Measurements from ENCODE around the gene IL37.

The IL37 gene

GRCh38 chr2:112946086-112946485 is 35.1 kb downstream of the IL37 start:
- TF ChIP-seq CTCF (IDR thresholded peaks at IDR 0.05; ENCODE audit: low read depth, low read length) (no peak), MYC (IDR thresholded peaks at IDR 0.05; ENCODE audit: low read depth, low read length) (no peak), POLR2A (IDR thresholded peaks at IDR 0.05; ENCODE audit: extremely low read depth, insufficient read length) (no peak), MAX (IDR thresholded peaks at IDR 0.05; ENCODE audit: low read depth, low read length) (no peak)
- H3K4me3 ChIP-seq (ENCODE audit: low read depth, low read length), result no peak overlapping the region

GRCh38 chr2:112947374-112947773 is 36.4 kb downstream of the IL37 start:
- H3K4me3 ChIP-seq (ENCODE audit: low read depth, low read length), result no peak overlapping the region
- TF ChIP-seq POLR2A (IDR thresholded peaks at IDR 0.05; ENCODE audit: extremely low read depth, insufficient read length), result no peak
- no peak for TF ChIP-seq MAX (IDR thresholded peaks at IDR 0.05; ENCODE audit: low read depth, low read length)
- no peak for TF ChIP-seq MYC (IDR thresholded peaks at IDR 0.05; ENCODE audit: low read depth, low read length)
- TF ChIP-seq CTCF (IDR thresholded peaks at IDR 0.05; ENCODE audit: low read depth, low read length), result no peak
- no peak for DNase-seq (ENCODE audit: low read depth)

More at GRCh38 chr2:112946086-112946485, 35.1 kb downstream of the IL37 start:
- DNase-seq (ENCODE audit: low read depth), result no peak

- no peak for TF ChIP-seq MYC (IDR thresholded peaks at IDR 0.05; ENCODE audit: low read depth, low read length)
- TF ChIP-seq CTCF (IDR thresholded peaks at IDR 0.05; ENCODE audit: low read depth, low read length), result no peak
- no peak for TF ChIP-seq POLR2A (IDR thresholded peaks at IDR 0.05; ENCODE audit: extremely low read depth, insufficient read length)
- no peak for DNase-seq (ENCODE audit: low read depth)
- H3K4me3 ChIP-seq (ENCODE audit: low read depth, low read length), result no peak overlapping the region
Measured at GRCh38 chr2:112949456-112949855, 38.5 kb downstream of the IL37 start.

GRCh38 chr2:112954364-112954763 is 43.4 kb downstream of the IL37 start:
- no peak for TF ChIP-seq MYC (IDR thresholded peaks at IDR 0.05; ENCODE audit: low read depth, low read length)
- TF ChIP-seq POLR2A (IDR thresholded peaks at IDR 0.05; ENCODE audit: extremely low read depth, insufficient read length), result no peak
- TF ChIP-seq CTCF (IDR thresholded peaks at IDR 0.05; ENCODE audit: low read depth, low read length), result no peak
- no peak for TF ChIP-seq MAX (IDR thresholded peaks at IDR 0.05; ENCODE audit: low read depth, low read length)
- no peak for DNase-seq (ENCODE audit: low read depth)
- no peak overlapping the region for H3K4me3 ChIP-seq (ENCODE audit: low read depth, low read length)

- DNase-seq (ENCODE audit: low read depth), result no peak
- no peak for TF ChIP-seq MYC (IDR thresholded peaks at IDR 0.05; ENCODE audit: low read depth, low read length)
- TF ChIP-seq MAX (IDR thresholded peaks at IDR 0.05; ENCODE audit: low read depth, low read length), result no peak
- no peak for TF ChIP-seq CTCF (IDR thresholded peaks at IDR 0.05; ENCODE audit: low read depth, low read length)
- no peak for TF ChIP-seq POLR2A (IDR thresholded peaks at IDR 0.05; ENCODE audit: extremely low read depth, insufficient read length)
Measured at GRCh38 chr2:112957511-112957910, 46.5 kb downstream of the IL37 start.

More at GRCh38 chr2:112957511-112957910, 46.5 kb downstream of the IL37 start:
- H3K4me3 ChIP-seq (ENCODE audit: low read depth, low read length), result no peak overlapping the region
